AG04449 (cell line): ENCODE data around the gene SETBP1.

Source experiments
- CTCF ChIA-PET: fragments of 350-600 bp; formaldehyde crosslinking; extraction: SDS; loops from one replicate; lab custom pipeline; 2021; ENCODE audit warnings: antibody characterized with exemption; lab: Yijun Ruan, JAX
- POLR2A ChIA-PET: fragments of 400-600, 350-600 bp; formaldehyde crosslinking; extraction: SDS; loops from one replicate; lab custom pipeline; 2020; ENCODE audit warnings: antibody characterized with exemption, inconsistent platforms; lab: Yijun Ruan, JAX
- DNase-seq: peaks from one replicate; pipeline ENCODE4 v3.0.0-alpha.2; 2010; ENCODE audit warnings: low read depth, low spot score
- H3K4me3 ChIP-seq: 2 replicates; pipeline ENCODE4 v1.5.1; 2011; ENCODE audit warnings: low read depth, mild to moderate bottlenecking, control low read depth, low read length
- CTCF ChIP-seq: IDR thresholded peaks from one replicate; pipeline ENCODE4 v1.5.1; 2011; ENCODE audit warnings: mild to moderate bottlenecking, moderate library complexity, low read length, control low read depth, inconsistent platforms; ENCODE audit not compliant: insufficient read depth; ENCODE audit errors: missing control alignments

The SETBP1 gene

GRCh38 chr18:44921974-44922373 is 241.3 kb downstream of the SETBP1 start:
- TF ChIP-seq CTCF: no peak
- CTCF ChIA-PET: no interaction called here
- POLR2A ChIA-PET: no interaction called here
- DNase-seq: no peak
- H3K4me3 ChIP-seq: no peak overlapping the region

- no peak for DNase-seq
- CTCF ChIA-PET: interaction anchor here (0.6 to 1.7 kb wide), 2 partner anchors 15 to 289 kb away, joined by 3 read pairs; no protein-coding TSS in a partner anchor
Observed at GRCh38 chr18:44922968-44923367, 242.3 kb downstream of the SETBP1 start.

GRCh38 chr18:44924785-44925499 is 244.3 kb downstream of the SETBP1 start:
- ChIA-PET CTCF (interaction anchor here (1.0 kb wide), 1 partner anchor 9 kb away, joined by 3 read pairs; no protein-coding TSS in a partner anchor), POLR2A (no interaction called here)
- DNase-seq: no peak
- TF ChIP-seq CTCF: no peak
- no peak overlapping the region for H3K4me3 ChIP-seq

More at GRCh38 chr18:44922968-44923367, 242.3 kb downstream of the SETBP1 start:
- TF ChIP-seq CTCF: no peak
- POLR2A ChIA-PET: no interaction called here
- H3K4me3 ChIP-seq: no peak overlapping the region

GRCh38 chr18:44927127-44927849 is 246.6 kb downstream of the SETBP1 start:
- TF ChIP-seq CTCF: no peak
- no peak overlapping the region for H3K4me3 ChIP-seq
- no peak for DNase-seq
- POLR2A ChIA-PET: no interaction called here
- CTCF ChIA-PET: interaction anchor here (0.9 to 1.3 kb wide), 3 partner anchors 15 to 286 kb away, joined by 3 read pairs; no protein-coding TSS in a partner anchor

GRCh38 chr18:44934901-44935300 is 254.2 kb downstream of the SETBP1 start:
- TF ChIP-seq CTCF: no peak
- POLR2A ChIA-PET: no interaction called here
- H3K4me3 ChIP-seq: no peak overlapping the region
- CTCF ChIA-PET: no interaction called here
- DNase-seq: no peak

- no peak overlapping the region for H3K4me3 ChIP-seq
- POLR2A ChIA-PET: no interaction called here
- no peak for TF ChIP-seq CTCF
- CTCF ChIA-PET: no interaction called here
- DNase-seq: no peak
Observed at GRCh38 chr18:44935455-44935854, 254.8 kb downstream of the SETBP1 start.
